NCI-H1048 (cell line): ENCODE results near the gene UNC13D.

Source experiments
- DNase-seq: peaks from one replicate; lab custom pipeline; 2025; lab: John Stamatoyannopoulos, UW

The UNC13D gene

DNA sequence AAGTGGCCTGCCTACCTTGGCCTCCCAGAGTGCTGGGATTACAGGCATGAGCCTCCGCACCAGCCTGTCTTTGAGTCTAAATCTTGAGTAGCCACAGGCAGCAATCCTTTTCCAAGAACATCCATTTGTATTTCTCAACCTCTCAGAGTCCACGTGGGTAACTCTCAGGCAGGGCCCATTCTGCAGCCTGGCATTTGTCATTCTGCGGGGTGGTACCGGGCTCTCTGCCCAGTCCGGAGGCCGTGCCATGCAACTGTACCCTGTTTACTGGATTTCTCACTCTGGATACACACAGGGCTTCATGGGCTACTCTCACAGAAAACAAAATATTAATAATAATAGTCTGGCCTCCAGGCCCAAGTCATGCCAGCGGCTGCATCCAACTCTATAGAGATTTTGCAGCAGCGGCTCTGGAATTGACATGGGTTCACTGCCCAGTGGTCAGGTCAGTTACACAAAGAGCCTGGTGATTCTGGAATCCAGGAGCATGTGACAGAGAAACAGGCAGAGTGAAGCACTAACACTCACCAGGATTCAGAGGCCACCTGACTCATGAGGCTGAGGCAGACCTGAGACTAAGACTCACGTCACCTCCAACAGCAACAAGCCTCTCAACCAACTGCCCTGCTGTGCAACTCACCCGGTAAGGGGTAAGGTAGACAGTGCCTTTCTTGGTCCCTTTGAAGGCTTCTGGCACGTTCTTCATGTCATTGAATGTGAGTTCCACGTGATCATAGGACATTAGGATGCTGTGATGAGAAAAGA, 6.9 kb upstream of the UNC13D start:
- no peak for DNase-seq

DNA sequence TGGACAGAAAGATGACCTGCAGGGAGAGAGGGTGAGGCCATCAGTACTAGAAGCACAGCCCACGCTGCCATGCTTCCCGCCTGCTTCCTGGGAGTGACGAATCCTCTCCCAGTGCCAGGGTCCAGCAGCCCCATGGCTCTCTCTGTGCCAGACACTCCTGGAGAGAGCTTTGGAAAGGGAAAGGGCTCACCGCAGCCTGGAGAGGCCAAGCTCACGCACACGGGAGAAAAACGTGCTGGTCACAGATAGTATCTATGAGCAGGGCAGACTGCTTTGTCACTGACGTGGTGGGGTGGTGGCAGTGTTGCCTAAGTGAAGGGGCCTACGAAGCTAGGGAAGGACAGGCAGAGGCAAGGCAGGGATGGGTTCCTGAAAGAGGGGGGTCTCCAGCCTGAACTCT, 5.5 kb upstream of the UNC13D start:
- DNase-seq = no peak

DNA sequence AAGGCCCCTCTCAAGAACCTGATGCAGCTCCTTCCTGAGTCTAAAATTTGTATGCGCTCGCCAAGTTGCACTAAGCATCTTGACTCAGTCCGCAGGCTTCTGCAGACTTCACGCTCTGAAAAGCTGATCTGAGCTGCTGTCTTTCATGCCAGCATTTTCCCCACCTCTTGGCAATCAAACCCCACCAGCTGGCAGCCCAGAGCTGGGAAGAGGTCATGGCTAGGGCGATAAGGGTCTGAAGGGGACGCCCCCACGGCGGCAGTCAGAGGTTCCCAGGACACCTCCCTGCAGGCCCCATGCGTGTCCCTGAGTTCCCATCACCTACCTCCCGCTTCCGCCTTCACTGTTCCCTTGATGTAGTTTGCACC, 5.1 kb upstream of the UNC13D start:
- DNase-seq = no peak

DNA sequence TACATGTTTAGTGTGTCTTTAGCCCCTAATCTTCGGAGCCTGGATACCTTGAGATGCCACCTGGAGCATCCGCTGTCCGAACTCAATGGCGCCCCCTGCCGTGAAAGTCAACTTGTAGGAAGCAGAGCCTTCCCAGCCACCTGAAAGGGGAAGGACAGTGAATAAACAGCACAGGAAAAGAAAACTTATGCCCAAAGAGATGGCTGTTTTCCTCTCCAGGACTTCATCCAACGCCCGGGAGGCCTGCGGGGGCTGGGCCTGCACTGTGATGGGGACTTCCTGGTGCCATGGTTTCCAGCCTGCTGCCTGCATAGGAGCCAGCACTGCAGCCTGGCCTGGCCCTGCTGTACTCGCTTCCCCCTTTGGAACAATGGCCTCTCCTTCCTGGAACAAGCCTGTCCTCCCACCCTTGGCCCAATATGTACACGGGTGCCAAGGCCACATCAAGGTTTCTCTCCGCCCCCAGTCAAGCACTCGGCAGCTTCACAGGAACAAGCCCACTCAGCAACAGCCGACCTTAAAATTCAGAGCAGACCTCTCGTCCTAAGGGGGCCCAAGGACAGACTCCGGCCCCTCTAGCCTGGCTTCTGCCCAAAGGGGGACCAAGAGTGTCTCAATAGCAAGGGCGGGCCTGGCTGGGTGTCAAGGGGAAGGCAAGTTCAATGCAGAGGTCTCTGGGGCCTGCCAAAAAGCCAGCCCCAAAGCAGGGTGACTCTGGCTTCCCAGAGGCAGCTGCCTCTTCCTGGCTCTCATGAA, 4.5 kb upstream of the UNC13D start:
- peak; percentile 69 for DNase-seq

DNA sequence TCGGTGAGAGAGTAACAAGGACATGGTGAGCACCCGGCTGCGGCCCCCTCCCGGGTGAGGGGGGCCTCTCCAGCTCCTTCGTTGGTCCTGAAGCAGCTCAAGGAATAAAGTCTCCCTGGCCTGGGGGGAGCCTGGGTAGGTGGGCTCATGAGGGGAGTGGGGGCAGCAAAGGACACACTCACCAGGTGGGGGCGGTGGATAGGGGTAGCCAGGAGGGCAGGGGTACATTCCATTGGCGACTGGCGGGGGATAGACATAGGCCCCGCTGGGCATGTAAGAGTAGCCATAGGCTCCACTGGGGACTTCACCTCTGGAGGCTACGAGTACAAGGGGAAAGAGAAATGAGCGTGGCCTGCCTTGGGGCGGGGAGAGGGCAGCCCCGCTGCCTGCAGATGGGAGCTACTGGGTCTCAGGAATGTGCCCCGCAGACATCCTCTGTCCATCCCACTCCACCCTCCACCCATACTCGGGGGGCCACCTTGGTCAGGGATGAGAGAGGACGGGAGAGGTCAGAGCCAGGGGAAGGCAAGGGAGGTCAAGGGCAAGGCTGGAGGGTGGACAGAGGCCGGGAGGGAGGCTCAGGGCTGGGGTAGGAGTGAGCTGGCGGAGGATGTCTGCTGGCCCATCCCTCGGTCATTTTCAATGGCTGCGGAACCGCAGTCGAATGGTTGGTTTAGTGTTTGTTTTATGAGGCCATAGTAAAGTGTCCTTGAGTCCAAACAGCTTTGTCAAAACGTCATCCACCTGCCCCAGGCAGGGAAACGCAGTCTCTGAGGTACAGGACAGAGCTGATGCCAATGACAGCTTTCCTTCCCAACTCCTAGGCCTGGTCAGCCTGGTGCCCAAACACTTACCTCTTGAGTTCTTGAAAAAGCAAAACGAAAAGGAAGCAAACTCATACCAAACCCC, 3.7 kb upstream of the UNC13D start:
- no peak for DNase-seq

DNA sequence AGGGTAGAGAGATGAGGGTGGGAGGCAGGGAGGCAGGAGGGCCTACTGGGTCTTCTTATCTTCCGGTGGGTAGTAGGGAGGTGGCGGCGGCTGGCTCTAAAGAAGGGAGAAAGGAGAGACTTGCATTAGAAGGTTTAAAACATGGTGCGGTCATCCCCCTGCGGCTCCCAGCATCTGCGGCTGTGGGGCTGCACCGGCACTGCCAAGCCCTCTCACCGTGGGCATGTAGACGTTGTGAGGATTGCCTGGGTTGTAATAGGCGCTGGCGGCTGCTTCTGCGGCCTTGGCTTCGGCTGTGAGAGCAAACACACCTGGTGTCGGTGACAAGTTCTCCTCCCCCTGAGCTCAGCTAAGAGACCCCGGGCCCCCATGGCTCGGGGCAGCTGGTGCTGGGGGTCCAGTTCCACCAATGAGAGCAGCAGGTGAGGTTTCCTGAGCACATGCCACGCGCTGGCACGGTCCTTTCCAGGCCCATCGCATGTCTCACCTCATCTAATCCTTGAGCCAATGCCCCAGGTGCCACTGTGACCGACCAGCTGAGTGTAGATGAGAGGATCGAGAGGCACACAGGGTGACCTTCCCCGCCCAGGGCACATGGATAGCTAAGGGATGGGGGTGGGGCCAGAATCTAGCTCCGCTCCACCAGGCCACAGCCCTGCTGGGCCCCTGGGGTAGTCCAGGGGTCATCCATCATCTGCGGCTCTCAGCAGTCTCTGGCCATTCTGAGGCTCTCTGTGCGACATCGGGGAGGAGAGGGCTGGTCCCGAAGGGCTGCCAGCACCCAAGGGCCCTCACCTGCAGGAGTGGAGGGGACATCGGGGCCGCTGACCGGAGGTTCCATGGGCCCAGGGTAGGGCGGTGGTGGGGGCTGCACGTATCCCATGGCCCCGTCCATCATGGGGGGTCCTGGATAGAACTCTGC, 2.7 kb upstream of the UNC13D start:
- no peak for DNase-seq

DNA sequence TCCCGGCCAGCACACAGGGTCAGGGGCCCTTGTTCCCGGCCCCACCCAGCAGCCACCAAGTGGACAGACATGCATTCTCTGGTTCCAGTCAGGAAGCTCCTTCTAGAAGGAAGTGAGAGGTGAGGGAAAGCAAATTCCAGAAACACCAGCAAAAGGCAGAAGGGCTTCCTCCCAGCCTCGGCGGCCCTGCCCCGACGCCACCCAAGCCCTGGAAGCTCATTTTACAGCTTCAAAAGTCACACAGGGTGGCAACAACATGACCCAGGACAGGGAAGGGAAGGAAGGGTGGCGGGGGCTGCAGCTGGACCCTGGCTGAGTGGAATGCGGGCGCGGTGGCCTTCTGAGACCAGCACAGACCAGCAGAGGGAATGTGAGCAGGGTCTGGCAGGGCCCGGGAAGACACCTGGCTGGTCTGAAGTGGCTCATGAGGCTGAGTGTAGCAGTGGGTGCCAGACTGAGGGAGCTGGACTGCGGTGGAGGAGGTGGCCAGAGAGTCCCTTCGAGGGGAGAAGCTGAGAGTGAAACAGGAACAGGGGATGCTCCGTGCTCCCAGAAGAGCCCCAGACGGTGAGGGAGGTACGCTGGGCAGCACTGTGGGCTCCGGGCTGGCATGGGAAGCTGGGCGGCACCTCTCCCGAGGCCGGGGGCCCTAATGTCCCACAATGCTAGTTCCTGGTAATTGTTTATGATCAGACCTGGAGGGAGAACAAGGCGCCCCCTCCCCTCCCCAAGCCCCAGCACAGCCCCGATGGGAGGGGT, 1.9 kb upstream of the UNC13D start:
- DNase-seq = no peak

DNA sequence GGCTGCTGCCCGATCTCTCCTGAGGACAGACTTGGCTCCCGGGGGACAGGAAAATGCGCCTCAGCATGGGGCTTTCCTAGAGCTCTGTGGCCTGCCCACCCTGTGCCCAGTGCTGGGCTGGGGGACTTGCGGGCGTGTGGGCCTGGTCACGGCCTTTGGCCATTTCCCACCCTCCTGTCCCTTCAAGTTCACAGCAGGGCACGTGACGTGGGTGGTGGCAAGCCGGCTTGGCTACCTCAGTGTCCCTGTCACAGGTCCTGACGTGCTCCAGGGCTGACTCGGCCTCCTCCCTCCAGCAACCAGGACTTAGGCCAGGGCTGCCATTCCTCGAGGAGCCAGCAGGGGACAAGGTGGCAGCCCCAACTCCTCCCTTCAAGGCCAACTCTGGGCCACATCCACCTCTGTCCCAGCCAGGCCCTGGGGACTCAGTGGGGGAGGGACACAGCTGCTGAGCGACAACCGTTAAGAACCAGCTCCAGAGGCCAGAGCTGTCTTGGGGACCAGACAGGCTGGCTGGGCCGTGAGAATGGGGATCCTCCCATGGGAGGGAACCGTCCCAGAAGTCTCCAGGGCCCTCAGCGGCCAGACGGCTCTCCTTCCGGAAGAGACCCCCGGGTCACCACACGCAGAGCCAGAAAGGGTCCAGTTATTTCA, 981 bp upstream of the UNC13D start:
- DNase-seq = no peak

DNA sequence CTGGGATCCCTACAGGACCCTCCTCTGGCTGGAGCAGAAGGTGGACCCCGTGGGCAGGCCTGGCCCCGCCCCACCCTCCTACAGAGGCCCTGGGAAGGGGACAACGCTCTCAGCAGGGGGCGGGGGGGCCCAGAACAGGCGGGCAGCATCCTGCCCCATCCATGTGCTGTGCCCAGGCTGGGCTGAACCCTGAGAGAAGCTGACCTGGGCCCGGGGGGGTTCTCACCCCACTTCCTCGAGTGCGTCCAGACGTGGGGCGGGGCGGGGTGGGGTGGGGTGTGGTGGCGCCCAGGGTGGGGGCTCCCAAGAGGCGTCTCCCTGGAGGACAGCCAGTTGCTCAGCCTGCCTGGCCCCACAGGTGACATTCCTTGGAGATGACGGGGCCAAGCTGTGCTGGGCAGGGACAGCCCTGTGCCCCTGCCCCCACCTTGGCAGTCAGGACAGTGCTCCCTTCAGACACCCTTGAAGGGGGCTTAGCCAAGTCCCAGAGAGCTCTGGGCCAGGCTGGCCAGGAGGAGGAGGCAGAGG, 390 bp upstream of the UNC13D start:
- no peak for DNase-seq

DNA sequence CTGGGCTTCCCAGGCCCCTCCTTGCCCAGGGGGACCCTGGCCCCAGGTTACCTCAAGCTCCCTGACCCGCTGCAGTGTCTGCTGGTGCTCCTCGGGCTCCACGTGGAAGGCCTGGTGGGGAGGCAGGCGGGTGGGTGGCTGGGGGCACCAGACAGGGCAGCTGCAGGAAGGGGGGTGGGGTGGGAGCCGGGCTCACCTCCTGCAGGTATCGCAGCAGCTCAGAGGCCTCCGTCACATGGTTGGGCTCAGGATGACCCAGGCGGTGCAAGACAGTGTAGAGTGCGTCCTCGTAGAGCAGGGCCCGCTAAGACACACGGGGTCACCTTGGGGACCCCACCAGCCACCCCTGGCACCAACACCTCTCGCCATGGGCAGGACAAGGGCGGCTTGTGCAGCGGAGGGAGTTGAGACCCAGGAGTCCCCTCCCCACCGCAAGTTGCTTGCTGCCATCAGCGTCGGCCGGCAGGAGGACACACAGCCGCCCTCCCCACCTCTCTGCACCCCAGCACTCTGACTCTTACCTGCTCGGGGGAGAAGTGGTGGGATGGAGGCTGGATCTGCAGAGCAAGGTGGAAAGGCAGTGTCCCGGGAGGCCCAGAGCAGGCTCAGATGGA, 1.1 kb downstream of the UNC13D start:
- no peak for DNase-seq

DNA sequence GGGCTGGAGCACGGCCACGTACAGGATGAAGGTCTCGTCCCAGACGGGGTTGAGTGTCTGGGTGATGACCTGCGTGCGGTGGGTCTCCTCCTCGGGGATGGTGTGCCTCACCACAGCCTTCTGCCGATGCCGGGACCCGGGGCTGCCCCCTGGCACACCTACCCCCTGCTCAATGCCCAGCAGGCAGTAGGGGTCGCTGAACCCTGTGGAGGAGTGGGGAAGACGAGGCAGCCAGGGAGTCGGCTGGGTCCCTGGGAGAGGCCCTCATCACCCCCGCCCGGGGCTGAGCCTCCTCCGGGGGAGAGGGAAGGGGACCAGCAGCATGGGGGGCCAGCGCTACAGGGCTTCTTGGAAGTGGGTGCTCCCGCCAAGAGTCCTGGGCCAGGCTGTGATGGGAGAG, 1.8 kb downstream of the UNC13D start:
- no peak for DNase-seq

DNA sequence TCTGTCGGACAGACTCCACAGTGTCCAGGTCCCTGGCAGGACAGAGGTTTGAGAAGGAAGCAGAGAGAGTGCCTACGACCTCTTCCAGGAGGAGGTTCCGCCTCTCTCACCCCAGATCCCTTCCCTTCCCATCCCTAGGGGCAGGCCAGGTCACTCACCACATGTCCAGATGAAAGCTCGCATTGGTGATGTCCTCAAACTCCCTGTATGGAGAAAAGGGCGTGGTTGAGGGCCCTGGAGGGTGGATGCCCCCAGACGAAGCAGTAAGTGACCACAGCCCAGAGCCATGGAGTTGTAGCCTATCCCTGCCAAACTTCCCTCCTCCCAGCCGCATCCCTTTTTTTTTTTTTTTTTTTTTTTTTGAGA, 3.4 kb downstream of the UNC13D start:
- DNase-seq = no peak

DNA sequence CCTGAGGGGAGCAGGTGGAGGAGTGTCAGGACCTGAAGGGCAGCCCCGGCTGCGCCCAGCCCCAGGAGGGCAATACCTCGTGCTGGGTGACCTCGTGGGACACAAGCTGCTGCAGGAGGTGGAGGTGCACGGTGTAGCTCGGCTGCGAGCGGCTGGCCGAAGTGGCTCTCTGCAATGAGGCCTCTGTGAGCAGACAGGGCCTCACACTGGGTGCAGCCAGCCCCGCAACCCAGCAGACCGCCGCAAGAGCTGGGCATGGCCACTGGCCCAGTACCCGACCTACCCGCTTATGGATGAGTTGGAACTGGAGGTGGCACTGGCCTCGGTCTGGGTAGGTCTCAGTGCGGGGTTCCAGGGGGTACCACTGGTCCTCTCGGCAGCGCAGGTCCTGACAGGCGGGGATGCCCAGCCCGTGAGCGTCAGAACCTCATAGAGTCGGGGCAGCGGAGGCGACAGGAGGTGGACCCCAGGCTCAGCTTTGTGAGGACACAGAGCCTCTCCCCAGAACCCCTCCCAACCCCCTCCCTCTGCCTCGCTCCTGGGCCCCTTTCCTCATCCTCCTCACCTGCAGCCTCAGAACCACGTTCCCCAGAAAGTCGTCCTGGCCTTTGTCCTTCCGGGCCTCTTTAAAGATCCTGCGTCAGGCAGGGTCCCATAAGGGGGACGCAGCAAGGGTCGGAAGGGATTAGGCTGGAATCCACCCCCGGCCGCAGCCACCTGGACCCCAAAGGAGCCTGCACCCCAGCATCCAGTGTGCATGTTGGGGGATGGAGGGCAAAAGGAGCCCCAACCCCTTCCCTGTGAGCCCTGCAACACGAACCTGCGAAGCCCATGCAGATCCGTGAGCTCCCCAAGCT, 4.0 kb downstream of the UNC13D start:
- no peak for DNase-seq

DNA sequence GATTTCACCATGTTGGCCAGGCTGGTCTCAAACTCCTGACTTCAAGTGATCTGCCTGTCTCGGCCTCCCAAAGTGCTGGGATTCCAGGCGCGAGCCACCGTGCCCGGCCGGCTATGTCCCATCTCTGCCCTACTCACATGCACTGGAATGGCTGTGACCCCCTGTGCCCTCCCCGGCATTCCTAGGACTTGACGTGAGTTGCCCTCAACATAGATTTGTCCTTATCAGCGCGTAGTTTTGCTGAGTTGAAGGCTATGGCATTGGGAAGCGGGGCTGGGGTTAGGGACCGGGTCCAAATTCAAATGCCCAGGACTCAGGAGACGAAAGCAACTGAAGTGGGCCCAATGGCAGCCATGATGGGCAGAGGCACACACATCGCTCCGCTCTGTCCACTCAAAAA, 5.8 kb downstream of the UNC13D start:
- DNase-seq = no peak

DNA sequence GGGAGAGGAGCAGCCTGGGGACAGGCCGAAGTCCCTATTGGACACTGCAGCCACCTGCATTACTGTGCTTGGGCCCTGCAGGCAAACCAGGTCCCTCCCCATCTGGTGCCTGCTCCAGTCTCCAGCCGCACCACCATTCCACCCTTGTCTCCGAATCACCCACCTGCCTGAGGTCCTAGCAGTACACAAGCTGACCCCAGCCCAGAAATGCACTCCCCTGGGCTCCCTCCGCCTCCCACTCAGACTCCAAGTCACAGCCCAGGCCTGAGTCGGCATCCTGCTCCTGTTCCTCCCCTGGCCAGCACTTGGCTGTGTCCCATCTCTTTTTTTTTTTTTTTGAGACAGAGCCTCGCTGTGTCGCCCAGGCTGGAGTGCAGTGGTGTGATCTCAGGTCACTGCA, 6.3 kb downstream of the UNC13D start:
- DNase-seq = no peak

DNA sequence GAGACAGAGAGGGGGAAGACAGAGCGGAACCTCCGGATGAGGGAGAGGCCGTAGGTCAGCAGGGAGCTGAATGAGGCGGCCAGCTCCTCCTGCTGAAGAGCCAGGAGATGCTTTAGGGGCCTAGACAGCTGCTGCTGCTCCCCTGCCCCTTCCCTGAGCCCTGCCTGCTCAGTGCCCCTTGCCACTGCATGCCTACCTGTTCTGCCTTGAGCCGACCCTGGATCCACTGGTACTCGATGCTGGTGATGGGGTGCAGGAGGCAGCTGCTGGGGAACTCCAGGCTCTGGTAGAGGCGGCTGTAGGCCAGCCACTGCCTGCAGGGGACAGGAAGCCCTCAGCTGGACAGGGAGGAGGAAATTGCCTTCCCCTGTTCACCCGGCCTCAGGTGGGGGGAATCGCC, 7.6 kb downstream of the UNC13D start:
- no peak for DNase-seq

DNA sequence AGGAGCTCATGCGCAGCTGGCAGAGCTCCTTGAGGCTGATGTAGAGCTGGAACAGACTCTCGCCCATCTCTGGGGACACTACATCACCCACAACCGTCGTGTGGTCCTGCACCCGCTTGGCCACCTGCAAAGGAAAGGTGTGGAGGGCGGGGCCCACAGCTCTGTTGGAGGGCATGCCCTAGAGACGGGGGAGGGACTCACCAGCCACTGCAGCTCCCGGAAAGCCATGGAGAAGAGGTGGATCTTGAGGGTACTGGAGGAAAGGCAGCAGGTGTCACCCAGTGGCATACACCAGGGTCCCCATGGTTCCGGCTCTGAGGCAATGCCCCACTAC, 8.6 kb downstream of the UNC13D start:
- no peak for DNase-seq

DNA sequence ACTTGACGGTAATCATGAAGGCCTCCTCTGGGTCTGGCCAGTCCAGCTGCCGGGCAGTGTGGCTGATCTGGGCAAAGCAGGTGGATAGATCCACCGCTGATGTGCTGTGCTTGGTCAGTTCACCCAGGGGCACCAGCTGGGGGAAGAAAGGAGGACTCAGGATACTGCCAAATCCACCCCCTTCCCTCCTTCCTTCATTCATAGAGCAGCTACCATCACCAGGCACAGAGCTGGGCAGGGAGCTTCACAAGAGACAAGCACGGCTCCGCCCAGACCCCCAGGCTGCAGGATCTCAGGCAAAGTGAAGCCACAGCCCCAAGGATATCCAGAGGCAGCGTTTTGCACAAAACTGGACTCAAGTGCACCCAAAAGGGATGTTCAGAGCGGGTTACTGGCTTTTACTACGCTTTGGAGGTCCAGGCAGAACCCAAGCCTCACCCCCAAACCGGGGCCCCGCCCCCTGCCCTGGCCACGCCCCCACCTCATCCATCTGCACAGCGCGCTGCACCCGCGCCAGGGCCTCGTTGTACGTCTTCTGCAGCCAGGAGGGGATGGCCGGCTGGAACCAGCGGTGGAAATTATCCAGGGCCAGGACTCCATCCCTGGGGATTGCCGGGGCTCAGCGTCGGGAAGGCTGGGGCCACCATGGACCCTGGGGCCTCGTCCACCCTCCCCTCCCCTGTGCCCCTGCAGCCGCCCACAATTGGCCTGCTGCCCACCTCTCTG, 9.1 kb downstream of the UNC13D start:
- no peak for DNase-seq
